HG02642 (cell line): ENCODE results near the gene ZFR2.

Experiments used
- ATAC-seq: cut with Tn5 transposase; IDR thresholded peaks from one replicate; pipeline ENCODE4 v1.9.1; 2021; ENCODE audit warnings: mild to moderate bottlenecking; ENCODE audit not compliant: unreplicated experiment, poor library complexity

The ZFR2 gene

DNA sequence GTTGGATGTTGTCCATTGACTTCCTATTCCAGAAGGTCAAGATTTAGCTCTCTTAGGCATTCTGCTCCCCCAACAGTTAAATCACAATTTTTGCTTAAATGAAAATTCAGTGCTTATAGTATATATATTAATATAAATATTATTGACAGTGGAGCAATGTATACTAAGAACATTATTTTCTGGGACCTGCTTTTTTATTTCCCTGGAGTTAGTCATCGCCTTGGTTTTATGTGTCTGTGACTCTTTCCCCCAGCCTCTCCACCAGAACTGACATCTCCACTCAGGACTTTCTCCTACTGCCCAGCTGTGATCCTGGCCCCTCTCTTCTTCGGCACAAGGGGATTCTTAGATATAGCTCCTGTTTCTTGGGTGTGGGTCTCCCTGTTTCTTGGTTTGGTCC is 72.5 kb downstream of the ZFR2 start:
- no peak for ATAC-seq

DNA sequence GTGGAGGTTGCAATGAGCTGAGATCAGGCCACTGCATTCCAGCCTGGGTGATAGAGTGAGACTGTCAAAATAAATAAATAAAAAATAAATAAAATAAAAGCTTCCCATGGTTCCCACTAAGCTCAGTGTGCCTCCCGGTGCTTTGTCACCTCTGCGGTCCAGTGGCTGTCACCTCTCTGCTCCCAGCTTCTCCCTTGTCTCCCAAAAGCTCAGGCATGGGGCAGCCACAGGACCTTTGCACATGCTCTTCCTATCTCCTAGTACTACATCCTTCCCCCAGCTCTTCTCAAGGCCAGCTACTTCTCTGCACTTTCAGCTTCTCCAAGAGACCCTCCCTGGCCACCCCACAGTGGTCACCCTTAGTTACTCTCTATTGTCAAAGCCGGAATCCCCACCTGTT is 75.0 kb downstream of the ZFR2 start:
- ATAC-seq: no peak

DNA sequence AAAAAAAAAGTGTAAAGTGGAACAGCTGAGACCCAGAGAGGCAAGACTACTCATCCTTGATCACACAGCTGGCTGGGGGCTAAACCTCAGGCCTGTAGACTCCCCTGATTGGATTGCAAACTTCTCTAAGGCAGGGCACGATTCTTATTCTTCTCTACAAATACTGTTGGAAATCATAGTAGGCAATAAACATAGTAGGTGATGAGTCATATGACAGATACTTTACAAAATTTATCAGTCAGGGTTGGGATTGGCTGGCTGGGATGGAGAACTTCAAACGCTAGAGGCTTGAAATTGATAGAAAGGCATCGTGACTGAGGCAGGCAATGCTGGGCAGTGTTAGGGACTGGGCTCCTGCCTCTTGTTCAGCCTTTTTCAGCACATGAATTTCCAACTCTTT is 76.7 kb downstream of the ZFR2 start:
- ATAC-seq: no peak

DNA sequence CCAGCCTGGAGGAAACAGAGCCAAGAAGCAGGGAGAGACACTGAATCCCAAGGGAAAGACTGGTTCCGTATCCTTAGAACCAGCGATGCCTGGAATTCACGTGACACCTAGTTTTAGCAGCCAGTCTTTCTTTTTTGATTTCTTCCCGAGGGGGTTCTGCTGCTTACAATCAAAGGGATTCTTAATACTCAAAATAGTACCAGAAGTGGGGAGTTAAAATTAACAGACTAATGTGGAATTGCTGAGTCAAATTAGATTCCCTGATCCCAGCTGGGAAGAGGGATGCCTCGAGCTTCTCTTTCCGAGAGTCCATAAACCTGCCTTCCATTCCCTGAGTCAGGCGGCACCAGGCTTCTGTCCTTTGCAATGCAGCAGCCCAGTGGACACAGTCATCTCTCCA is 77.9 kb downstream of the ZFR2 start:
- ATAC-seq: no peak

DNA sequence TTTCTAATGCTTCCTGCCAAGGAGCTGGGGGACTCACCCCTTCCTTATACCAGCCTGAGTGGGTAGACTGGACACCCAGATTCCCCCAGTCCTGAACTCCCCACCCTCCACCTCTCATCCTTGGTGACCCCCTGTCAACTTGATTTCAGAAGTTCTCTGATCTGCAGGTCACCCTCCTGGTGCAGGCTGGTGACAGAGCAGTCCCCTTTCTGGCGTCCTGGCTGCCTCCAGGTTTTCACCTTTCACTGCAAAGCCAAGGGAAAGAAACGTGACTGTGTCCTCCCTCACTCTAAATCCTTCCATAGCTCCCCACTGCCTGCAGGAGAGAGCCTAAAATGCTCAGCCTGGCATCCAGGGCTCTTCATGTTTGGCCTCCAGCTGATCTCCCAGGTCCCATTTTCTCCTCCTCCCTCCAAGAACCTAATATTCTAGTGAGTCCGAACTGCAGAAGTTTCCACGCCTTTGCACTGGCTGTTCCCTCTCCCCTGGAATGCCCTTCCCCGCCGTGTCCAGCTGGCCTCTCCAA is 78.6 kb downstream of the ZFR2 start:
- ATAC-seq: no peak

DNA sequence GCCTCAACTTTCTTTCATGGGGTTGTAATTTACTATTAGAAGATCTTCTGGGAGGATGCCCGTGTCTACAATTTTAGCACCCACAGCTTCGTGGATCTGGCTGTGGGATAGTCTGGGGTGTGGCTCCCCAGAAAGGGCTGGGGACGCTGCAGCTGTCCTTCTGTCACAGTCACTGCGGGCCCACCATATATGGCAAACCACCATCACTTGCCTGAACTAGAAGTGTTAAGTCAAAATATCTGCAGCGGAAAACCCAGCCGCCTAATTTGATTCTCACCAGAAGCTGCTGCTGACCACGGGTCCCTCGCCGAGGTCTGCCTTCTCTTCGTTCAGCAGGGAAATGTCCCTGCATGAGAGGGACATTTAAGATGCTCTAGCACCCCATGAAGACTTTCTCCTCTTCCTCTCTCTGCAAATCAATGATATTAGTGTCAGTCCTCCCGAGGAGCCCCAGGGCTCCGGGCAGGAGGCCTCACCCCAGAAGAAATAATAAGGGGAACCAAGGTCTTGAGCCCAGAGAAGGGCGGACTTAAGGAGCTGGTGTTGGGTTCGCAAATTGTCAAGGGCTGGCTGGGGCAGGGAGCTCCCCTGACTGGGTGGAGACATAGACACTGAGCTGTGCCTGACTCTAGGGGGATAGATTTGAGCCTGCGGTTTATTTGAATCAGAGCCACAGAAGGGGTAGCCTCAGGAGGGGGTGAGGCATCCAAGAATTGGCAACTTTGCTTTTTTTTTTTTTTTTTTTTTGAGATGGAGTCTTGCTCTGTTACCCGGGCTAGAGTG is 79.7 kb downstream of the ZFR2 start:
- no peak for ATAC-seq

DNA sequence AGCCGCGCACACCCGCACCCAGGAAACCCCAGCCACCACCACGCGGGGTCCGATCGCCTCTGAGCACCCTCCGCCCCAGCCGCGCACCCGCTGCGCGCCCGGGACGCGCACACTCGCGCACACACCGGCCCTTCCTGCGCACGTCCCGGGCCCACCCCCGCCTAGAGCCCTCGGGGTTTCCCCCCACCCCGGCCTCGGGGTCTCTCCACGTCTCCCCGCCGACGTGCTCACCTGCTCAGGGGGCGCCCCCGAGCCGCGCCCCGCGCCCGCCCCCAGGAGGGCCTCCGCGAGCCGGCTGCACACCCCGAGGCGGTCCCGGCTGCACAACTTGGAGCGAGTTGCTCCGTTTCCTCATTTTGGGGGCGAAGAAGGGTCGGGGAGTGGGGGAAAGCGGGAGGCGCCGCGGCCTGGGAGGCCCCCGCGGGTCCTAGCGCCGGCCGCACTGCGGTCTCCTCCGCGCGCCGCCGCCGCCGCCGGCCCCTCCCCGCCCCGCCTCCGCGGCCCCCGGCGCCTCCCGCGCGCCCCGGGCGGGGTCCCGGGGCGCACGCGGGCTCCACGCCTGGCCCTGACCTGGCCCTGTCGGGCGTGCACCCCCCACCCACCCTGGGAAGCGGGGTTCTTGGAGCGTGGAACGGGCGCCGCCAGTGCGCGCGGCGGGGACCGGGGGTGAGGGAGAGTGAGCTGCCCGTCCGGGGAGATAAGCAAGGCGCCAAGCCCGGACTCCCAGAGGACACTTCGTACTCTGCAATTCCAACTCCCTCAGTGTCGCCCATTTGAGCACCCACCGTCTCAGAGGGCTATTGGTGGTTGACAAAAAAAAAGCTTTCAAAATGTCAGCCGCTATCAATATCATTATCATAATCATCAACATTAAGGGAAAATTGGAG is 82.7 kb downstream of the ZFR2 start, which contains the start of gene MATK:
Gene MATK, minus strand, starts transcription at position 444 of the 887 bp plus-strand sequence. CDS start 1,246 bp downstream, outside the sequence.
- ATAC-seq: no peak

DNA sequence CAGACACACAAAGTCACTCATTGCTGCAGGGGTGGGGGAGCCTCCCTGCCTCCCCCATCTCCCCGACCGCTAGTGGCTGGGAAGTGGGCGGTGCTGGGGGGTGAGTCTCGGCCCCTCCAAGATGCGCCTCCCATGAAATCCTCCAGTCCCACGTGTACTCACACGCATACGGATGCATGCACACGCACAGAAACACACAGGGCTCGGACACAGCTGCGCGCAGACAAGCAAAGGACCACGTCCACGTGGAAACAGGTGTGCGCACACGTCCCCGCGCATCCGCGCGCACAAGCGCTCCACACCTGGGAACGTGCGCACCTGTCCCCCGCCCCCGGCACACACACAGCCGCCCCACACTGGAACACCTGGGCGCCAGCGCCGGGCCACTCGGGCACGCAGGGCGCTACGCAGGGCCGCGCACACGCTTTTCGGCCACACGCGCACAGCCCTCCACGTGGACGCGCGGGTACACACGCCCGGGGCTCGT is 83.3 kb downstream of the ZFR2 start:
- no peak for ATAC-seq

DNA sequence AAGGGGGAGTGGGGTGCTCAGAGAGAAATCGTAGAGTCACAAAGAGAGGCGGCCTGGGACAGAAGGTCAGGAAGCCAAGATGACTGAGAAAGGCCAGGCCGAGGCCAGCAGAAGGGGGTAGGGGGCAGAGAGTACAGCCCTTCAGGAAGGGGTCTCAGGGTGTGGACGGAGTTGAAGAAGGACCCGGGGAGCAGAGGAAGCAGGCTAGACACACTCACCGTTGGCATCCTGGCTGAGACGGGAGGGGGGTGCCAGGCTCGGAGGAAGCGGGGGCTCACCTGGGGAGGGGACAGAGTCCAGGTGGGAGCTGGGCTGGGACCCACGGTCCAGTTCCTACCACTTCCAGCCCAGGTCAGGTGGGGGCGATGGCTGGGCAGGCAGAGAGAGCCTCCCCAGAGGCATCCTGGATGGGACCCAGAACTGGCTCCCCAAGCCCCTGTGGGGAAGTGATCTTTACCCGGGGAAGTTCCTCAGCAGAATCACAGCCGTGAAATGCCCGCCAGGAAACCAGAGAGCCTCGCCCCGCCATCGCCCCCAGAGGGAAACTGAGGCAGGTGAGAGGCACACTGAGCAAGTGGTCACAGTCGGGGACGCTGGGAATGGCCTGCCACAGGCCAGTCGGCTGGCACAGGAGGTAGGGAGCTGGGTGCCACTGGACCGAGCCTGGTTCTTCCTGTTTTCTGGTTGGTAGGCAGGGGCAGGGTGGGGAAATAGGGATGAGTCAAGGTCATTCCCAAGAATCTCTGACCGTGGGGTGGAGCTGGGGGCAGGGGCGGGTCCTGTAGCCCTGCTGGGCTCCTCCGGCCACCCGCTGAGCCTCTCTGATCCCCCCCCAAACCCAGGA is 84.0 kb downstream of the ZFR2 start:
- no peak for ATAC-seq

DNA sequence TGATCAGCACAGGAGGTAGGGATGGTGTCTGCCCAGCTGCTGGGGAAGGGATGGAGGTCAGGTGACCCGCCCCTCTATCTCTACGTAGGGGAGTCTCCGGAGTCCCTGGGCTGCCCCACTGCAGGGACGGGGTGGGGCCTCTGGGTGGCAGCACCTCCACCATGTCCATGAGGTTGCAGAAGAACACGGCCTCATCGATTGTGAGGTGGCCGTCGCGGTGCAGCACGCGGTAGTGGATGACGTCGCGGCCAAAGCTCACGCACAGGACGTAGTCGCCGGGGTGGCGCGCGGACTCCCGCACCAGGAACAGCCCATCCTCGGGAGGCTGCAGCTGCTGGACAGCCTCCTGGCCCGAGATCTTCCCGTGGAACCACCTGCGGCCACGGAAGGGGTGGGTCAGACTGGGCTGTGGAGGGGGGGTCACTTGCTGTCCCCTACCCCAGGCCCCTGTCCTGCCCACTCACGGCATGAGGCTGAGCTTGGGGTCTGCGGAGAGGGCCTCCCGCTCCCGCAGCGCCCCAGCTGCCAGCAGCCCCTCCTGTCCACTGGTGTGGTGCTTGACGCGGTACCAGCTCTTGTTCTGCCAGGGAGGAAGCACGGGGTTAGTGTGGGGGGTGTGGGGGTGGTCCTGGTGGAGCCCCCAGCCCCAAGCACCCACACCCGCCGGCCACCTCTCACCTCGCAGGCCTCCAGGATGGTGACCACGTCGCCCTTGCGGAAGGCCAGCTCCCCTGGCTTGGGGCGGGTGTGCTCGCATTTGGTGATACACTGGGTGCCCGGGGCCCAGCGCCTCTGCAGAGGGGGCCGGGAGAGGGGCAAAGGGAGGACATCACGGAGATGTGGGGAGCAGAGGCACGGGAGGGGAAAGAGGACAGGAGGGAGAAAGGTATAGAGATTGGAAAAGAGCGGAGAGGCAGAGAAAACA is 84.9 kb downstream of the ZFR2 start:
- ATAC-seq: no peak

DNA sequence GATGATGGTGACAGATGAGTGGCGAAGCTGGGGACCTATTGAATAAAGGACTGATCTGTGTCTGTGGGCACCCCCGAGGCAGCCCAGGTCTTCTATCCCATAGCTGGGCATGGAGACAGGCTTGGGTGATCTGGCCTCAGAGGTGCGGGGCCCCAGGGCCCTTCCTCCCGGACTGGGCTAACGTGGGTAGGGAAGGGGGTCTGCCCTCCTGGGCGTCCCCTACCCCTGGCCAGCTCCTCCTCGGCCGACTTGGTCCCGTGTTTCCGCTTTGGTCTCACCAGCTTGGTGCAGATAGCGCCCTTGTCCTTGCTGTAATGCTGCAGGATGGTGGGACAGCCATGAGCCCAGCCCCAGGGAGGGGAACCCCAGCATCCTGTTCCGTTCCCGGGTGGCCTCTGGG is 85.9 kb downstream of the ZFR2 start:
- ATAC-seq: no peak

DNA sequence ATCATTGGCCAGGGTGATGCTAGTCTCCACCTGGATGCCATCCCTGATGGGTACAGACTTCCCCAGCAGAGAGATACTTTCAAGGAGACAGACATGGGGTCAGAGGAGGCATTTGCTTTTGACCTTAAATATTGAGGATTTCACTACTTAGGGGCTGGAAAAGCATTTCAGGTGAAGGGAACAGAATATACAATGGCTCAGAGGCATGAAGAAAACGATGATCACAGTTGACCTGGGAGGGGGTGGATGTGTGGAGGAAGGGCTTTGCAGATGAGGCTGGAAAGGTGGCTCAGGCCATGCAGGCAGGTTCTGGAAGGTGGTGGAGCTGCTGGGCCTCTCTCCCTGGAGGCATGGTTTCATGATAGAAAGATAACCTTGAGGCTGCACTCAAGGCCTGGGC is 86.5 kb downstream of the ZFR2 start:
- no peak for ATAC-seq

DNA sequence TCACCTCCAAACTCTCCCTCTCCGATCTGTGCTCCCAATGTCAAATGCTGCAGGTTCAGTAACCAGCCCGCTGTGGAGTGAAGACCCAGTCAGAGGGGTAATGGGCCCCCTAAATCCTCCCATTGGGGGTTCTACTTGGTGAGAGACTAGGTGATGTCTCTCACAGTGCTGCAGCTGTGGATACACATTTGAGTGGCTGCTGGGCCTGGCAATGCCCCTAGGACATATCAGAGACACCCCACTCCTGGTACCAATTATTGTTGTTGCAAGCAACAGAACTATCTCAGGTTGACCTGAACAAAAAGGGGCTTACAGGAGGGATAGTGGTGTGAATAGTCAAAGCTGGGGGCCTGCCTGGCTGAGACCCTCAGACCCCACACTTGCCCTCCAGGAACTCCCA is 87.2 kb downstream of the ZFR2 start:
- ATAC-seq: no peak

DNA sequence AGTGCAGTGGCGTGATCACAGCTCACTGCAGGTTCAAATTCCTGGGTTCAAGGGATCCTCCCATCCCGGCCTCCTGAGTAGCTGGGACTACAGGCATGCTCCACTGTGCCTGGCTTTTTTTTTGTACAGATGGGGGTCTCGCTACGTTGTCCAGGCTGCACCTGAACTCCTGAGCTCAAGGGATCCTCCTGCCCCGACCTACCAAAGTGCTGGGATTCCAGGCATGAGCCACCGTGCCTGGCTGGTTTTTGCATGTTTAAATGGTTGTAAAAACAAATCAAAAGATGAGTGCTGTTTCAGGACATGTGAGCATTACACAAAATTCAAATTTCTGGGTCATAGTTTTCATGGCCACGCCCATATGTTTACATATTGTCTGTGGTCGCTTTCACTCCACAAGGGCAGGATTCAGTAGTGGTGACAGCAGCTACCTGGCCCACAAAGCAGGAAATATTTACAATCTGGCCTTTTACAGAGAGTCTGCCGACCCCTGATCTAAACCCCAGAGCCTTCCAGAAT is 88.0 kb downstream of the ZFR2 start:
- ATAC-seq: no peak

DNA sequence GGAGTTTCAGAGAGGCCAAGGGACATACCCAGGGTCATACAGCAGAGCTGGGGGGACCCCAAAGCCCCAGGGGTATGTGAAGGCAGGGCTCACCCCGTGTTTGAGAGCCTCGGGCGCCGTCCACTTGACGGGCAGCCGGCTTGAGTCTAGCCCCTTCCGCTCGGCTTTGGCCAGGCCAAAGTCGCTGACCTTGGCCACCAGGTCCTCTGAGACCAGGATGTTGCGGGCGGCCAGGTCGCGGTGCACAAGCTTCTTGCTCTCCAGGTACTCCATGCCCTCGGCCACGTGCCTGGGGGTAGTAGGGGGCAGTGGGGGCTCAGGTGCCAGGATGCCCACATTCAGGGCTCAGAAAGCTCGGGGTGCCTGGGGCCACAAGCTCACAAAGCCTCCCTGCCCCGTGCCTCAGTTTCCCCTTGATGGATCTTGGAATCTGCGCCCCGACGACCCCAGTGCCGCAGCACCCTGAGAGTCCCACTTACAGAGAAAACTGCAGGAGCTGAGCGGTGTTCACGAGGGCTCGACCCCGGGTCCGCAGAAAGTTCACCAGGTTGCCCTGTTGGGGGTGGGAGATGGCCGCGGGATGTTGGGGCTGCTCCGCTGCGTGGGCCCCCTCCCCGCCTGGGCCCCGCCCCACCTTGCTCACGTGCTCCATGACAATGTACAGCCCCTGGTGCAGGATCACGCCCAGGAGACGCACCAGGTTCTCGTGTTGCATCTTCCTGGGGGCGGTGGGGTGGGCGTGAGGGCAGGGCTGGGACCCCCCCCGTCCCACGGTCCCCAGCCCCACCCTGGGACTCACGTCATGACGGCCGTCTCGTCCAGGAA is 89.7 kb downstream of the ZFR2 start:
- no peak for ATAC-seq

DNA sequence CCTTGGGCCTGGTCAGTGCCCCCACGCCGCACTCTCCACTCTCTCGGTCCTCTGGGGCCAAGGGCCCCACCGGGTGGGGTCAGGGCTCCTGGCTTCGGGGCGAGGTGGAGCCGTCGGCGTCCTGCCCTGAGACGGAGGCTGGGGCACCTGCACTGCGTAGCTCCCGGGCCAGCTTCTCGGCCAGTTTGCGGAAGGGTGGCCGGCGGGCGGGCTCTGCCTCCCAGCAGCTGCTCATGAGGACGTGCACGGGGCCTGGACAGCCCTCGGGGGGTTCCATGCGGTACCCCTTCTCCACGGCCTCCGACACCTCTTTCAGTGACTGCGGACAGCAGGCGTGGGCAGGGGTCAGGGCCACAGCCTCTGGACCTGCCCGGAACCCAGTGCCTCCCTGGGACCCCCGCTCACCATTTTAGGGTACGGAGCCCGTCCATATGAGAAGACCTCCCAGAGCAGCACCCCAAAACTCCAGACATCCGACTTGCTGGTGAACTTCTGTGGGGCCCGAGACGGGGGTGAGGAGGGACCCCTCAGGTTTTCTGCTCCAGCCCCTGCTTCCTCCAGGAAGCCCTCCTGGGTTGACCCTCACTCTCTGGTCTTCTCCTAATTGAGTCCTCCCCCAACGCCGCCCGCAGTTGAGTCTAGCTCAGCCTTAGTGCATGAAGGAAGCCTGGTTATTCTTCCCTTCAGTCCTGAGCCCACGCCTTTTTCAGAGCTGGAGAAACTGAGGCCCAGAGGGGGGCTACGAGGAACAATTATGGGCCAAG is 90.6 kb downstream of the ZFR2 start:
- ATAC-seq: no peak

DNA sequence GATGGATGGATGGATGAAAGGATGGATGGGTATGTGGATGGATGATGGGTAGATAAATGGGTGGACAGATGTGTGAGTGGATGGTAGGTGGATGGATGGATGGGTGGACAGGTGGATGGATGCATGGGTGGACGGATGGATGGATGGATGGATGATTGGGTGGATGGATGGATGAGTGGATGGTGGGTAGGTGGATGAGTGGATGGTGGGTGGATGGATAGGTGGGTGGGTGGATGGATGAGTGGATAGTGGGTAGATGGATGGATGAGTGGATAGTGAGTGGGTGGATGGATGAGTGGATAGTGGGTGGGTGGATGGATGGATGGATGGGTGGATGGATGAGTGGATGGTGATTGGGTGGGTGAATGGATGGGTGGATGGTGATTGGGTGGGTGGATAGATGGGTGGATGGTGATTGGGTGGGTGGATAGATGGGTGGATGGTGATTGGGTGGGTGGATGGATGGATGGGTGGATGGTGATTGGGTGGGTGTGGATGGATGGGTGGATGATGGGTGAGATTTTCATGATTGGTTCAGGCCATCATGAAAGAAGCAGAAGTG is 92.3 kb downstream of the ZFR2 start:
- no peak for ATAC-seq
